MCF 10A (cell line): Measurements from ENCODE around the gene DHRS1. TPM values are rescaled to one million over a fixed set of nuclear protein-coding genes. Genes with fewer than 3 reads are reported as not detected.

Source experiments
- Bru-seq: library from RNA; stranded (reverse); fragments of 400-500 nt; gene quantifications from one replicate; lab custom pipeline; 2021; lab: Mats Ljungman, UMichigan
- BruChase-seq, 2 experiments: library from RNA; stranded (reverse); fragments of 400-500 nt; gene quantifications; one replicate each; lab custom pipeline; 2021; lab: Mats Ljungman, UMichigan
- BruUV-seq: library from RNA; stranded (reverse); fragments of 400-500 nt; replicated peaks from 2 replicates; lab custom pipeline; 2021; lab: Mats Ljungman, UMichigan
- CTCF ChIA-PET: fragments of 300-600 bp; sonication (Branson Sonifier 250); formaldehyde crosslinking; extraction: SDS; loops from one replicate; lab custom pipeline; 2021; ENCODE audit warnings: antibody characterized with exemption, inconsistent platforms; lab: Yijun Ruan, JAX
- POLR2A ChIA-PET: fragments of 300-600, 350-650 bp; sonication (Branson Sonifier 250); formaldehyde crosslinking; extraction: SDS; loops from one replicate; lab custom pipeline; 2020; ENCODE audit warnings: antibody characterized with exemption, inconsistent platforms; lab: Yijun Ruan, JAX
- DNase-seq: peaks from one replicate; pipeline ENCODE4 v3.0.0-alpha.2; 2018; ENCODE audit not compliant: unreplicated experiment
- H3K27ac Mint-ChIP-seq: one replicate; pipeline ENCODE4 v1.8.0; 2022; ENCODE audit warnings: mild to moderate bottlenecking, low read depth, mixed read lengths; ENCODE audit not compliant: unreplicated experiment
- H3K27me3 Mint-ChIP-seq: one replicate; pipeline ENCODE4 v1.8.0; 2022; ENCODE audit warnings: mixed read lengths; ENCODE audit not compliant: insufficient read depth, unreplicated experiment
- H3K36me3 Mint-ChIP-seq: one replicate; pipeline ENCODE4 v1.8.0; 2022; ENCODE audit warnings: mild to moderate bottlenecking, moderate library complexity, mixed read lengths; ENCODE audit not compliant: insufficient read depth, unreplicated experiment
- H3K4me1 Mint-ChIP-seq: one replicate; pipeline ENCODE4 v1.8.0; 2022; ENCODE audit warnings: mixed read lengths; ENCODE audit not compliant: insufficient read depth, unreplicated experiment
- H3K4me3 Mint-ChIP-seq: one replicate; pipeline ENCODE4 v1.8.0; 2022; ENCODE audit warnings: mild to moderate bottlenecking, moderate library complexity, mixed read lengths; ENCODE audit not compliant: unreplicated experiment
- H3K9me3 Mint-ChIP-seq: one replicate; pipeline ENCODE4 v1.8.0; 2022; ENCODE audit warnings: mixed read lengths; ENCODE audit not compliant: unreplicated experiment
- intact Hi-C: fragments of 100-400 bp; cut with micrococcal nuclease; formaldehyde crosslinking; loops from 2 replicates; pipeline ENCODE4 v1.14.1; 2022
- long read RNA-seq: library from polyadenylated mRNA; stranded (forward); transcript quantifications from one replicate; pipeline ENCODE4 v2.0.0, GENCODE V29; 2022
- total RNA-seq: library from RNA; stranded (reverse); gene quantifications from 2 replicates; pipeline ENCODE4 v1.2.3, GENCODE V29; 2022
- TF ChIP-seq, protein P1 (sequence below): fragments of 200-600 bp; IDR thresholded peaks from one replicate; pipeline ENCODE4 v1.8.0; 2022; ENCODE audit warnings: antibody characterized with exemption, mild to moderate bottlenecking; ENCODE audit not compliant: unreplicated experiment

The DHRS1 gene
- total RNA-seq (29.2 and 29.7 TPM in 2 replicates), Bru-seq, nascent RNA (percentile 71 among the genes with signal in this experiment), BruChase-seq, experiment 1, labeled RNA remaining after a 6-hour chase (percentile 64 among the genes with signal in this experiment), BruChase-seq, experiment 2, labeled RNA remaining after a 2-hour chase (percentile 81 among the genes with signal in this experiment)
- long read RNA-seq, transcript DHRS1-201 (9 exons, 1,480 nt): major isoform, 13 of 31 reads
- long read RNA-seq, partial matches to known transcripts: 3 of 31 reads
- long read RNA-seq, other reads (novel, unspliced or antisense): 13 of 31 reads

DNA sequence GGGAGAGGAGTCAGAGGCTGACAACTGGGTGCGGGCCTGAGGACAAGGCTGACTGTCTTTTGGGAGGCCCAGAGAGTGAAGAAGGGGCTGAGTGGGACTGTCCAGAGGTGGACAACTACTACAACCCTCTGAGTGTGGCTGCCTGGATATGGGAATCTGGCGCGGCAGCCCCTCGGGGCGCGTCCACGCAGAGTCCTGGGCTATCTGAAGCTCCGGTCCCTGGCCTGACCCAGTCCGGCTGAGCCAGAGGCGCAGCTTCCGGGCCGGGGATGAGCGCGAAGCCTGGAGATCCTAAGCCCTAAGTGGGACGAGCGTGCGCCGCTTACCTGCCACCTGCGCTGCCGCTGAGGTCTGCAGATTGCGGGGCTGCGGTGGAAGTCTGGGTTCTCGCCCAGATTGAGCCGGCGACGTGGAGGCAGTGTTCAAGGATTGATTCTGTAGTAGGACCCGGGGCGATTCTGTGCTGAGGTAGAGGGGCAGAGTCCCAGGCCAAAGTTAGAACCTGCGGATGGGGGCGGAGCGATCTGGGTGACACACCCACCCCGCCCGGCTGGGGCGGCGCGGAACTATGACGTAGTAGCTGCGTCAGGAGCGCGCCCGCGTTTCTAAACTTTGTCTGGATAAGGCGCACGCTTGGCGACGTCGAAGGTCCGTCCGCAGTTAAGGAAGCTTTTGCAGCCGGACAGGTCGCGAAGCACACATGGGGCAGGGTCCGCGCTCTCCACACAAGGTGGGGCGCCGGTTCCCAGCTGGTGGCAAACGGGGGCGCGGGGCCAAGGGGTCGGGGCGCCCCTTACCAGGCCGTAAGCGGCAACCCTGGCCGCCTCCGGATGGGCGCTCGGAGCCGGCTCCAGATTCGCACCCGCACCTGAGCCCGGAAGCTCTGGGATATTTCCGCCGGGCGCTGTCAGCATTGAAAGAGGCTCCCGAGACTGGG is at the start of gene DHRS1, which contains the start of gene NOP9:
TSS of gene DHRS1 (minus strand) at position 526 of the 937 bp plus-strand sequence. CDS start 674 bp downstream, outside the sequence.
TSS of gene NOP9 (plus strand) at position 596 of the 937 bp plus-strand sequence. CDS start at position 701, 105 bp downstream.
- peak within 1 kb of the TSS; percentile 78 for H3K27ac Mint-ChIP-seq
- no peaks in the 10 kb centered on the region for H3K27me3 Mint-ChIP-seq
- H3K36me3 Mint-ChIP-seq: peaks cover 66% of the 10 kb centered on the region
- TF ChIP-seq, protein P1, sequence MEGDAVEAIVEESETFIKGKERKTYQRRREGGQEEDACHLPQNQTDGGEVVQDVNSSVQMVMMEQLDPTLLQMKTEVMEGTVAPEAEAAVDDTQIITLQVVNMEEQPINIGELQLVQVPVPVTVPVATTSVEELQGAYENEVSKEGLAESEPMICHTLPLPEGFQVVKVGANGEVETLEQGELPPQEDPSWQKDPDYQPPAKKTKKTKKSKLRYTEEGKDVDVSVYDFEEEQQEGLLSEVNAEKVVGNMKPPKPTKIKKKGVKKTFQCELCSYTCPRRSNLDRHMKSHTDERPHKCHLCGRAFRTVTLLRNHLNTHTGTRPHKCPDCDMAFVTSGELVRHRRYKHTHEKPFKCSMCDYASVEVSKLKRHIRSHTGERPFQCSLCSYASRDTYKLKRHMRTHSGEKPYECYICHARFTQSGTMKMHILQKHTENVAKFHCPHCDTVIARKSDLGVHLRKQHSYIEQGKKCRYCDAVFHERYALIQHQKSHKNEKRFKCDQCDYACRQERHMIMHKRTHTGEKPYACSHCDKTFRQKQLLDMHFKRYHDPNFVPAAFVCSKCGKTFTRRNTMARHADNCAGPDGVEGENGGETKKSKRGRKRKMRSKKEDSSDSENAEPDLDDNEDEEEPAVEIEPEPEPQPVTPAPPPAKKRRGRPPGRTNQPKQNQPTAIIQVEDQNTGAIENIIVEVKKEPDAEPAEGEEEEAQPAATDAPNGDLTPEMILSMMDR: no peak
- peak; percentile 91 for DNase-seq
- peaks cover 33% of the 10 kb centered on the region for H3K4me1 Mint-ChIP-seq
- intact Hi-C loops: loop anchor here (2.0 to 5.0 kb wide), 2 partner anchors 192 to 285 kb away; no protein-coding TSS in a partner anchor
- POLR2A ChIA-PET: interaction anchor here (0.7 to 7.6 kb wide), 39 partner anchors 7 to 191 kb away, joined by 3 to 187 read pairs (median 5); partner anchors contain the start of genes CBLN3, CHMP4A, CIDEB and DCAF11
- BruUV-seq: TSS peak; percentile 64
- peak within 1 kb of the TSS; percentile 95 for H3K4me3 Mint-ChIP-seq
- H3K9me3 Mint-ChIP-seq: no peaks in the 10 kb centered on the region
- CTCF ChIA-PET: interaction anchor here (0.7 to 11.2 kb wide), 14 partner anchors 10 to 189 kb away, joined by 3 to 414 read pairs (median 16); partner anchors contain the start of genes CHMP4A, CIDEB, DCAF11 and GMPR2

DNA sequence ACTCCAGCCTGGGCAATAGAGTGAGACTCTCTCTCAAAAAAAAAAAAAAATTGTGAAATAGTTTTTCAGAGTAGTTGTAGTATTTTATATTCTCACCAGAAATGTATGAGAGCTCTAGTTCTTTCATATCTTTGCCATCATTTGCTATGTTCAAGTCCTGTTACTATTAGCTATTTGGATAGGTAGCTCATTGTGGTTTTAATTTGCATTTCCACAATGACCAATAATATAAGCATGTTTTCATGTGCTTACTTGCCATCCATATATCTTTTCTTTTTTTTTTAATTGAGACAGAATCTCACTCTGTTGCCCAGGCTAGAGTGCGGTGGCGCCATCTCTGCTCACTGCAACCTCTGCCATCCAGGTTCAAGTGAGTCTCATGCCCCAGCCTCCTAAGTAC is 48.6 kb upstream of the DHRS1 start:
- peaks cover 8% of the 10 kb centered on the region for H3K4me1 Mint-ChIP-seq
- no peaks in the 10 kb centered on the region for H3K9me3 Mint-ChIP-seq
- H3K27ac Mint-ChIP-seq: no peak overlapping the region
- intact Hi-C loops: no loop called here
- ChIA-PET CTCF (interaction anchor here (0.6 to 5.6 kb wide), 9 partner anchors 14 to 331 kb away, joined by 3 to 108 read pairs (median 7); partner anchors contain the start of gene ADCY4), POLR2A (interaction anchor here (0.7 to 1.0 kb wide), 2 partner anchors 48 to 49 kb away, joined by 3 to 4 read pairs; partner anchors contain the start of genes DHRS1 and NOP9)
- H3K4me3 Mint-ChIP-seq: no peak overlapping the region
- peaks cover 27% of the 10 kb centered on the region for H3K27me3 Mint-ChIP-seq
- no TSS peak for BruUV-seq
- DNase-seq: no peak
- no peaks in the 10 kb centered on the region for H3K36me3 Mint-ChIP-seq
- TF ChIP-seq, protein P1: no peak

DNA sequence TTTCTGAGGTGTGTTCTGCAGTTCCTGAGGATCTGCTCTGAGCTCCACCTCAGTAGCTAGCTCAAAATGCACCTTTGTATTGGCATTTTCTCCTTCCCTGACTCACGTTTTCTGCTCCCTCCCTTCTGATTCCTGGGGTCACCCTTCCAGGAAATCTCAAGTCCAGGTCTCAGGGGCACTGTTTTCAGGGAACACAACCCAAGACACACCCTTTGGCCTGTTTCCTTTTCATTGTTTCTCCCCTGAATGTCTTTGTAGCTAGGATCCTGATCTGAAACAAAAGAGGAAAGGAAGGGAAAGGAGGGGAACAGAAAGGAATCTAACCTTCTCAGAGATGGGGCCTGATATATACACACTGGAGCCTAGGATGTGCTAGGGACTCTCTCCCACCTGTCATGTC is 47.6 kb upstream of the DHRS1 start:
- intact Hi-C loops: no loop called here
- no peak overlapping the region for H3K4me3 Mint-ChIP-seq
- no peaks in the 10 kb centered on the region for H3K36me3 Mint-ChIP-seq
- H3K4me1 Mint-ChIP-seq: peaks cover 7% of the 10 kb centered on the region
- ChIA-PET POLR2A (interaction anchor here (0.9 to 1.1 kb wide), 3 partner anchors 31 to 85 kb away, joined by 3 to 4 read pairs (median 3); partner anchors contain the start of genes DHRS1 and NOP9), CTCF (interaction anchor here (0.7 to 5.6 kb wide), 9 partner anchors 13 to 95 kb away, joined by 3 to 108 read pairs (median 5); partner anchors contain the start of genes ADCY4 and CIDEB)
- TF ChIP-seq, protein P1: no peak
- H3K9me3 Mint-ChIP-seq: no peaks in the 10 kb centered on the region
- H3K27ac Mint-ChIP-seq: no peak overlapping the region
- BruUV-seq: no TSS peak
- H3K27me3 Mint-ChIP-seq: peaks cover 27% of the 10 kb centered on the region
- DNase-seq: no peak
